HepG2 (cell line): ENCODE data around the gene NAIP. TPM values are rescaled to one million over a fixed set of nuclear protein-coding genes. Genes with fewer than 3 reads are reported as not detected.

ENCODE experiments used
- CEBPG ChIP-seq: IDR thresholded peaks from 2 replicates; pipeline ENCODE4 v1.6.1; 2016
- FOXK1 ChIP-seq: sonication (generic); formaldehyde crosslinking; IDR thresholded peaks from 2 replicates; pipeline ENCODE4 v1.4.0; 2020; ENCODE audit warnings: low read depth, missing genetic modification reagents, borderline replicate concordance
- HDAC6 ChIP-seq: fragments of 200-600 bp; sonication (generic); IDR thresholded peaks from 2 replicates; pipeline ENCODE4 v1.7.0; 2017; ENCODE audit warnings: mild to moderate bottlenecking, antibody characterized with exemption, low read length, low read depth
- HOXA7 ChIP-seq: sonication (generic); formaldehyde crosslinking; IDR thresholded peaks from 2 replicates; pipeline ENCODE4 v1.8.1; 2022; ENCODE audit warnings: mild to moderate bottlenecking, missing genetic modification reagents, moderate library complexity
- MYPOP ChIP-seq: sonication (generic); formaldehyde crosslinking; IDR thresholded peaks from 2 replicates; pipeline ENCODE4 v1.8.1; 2023; ENCODE audit warnings: mild to moderate bottlenecking, moderate library complexity, missing genetic modification reagents
- MZF1 ChIP-seq: sonication (generic); formaldehyde crosslinking; IDR thresholded peaks from 2 replicates; pipeline ENCODE4 v1.8.1; 2023; ENCODE audit warnings: mild to moderate bottlenecking, missing genetic modification reagents, borderline replicate concordance
- NR2F1 ChIP-seq, 2 experiments: fragments of 450-650 bp in 1 of 2; formaldehyde crosslinking in 1 of 2; IDR thresholded peaks; 2 replicates each; pipeline versions ENCODE4 v1.5.0 to v1.6.1; 2016 to 2020; ENCODE audit warnings: mild to moderate bottlenecking in 1 of 2, missing compliant biosample characterization in 1 of 2, missing genetic modification reagents in 1 of 2, moderate library complexity in 1 of 2
- PATZ1 ChIP-seq: sonication (generic); formaldehyde crosslinking; IDR thresholded peaks from 2 replicates; pipeline ENCODE4 v1.4.0; 2020; ENCODE audit warnings: missing genetic modification reagents
- POLR2AphosphoS5 ChIP-seq: IDR thresholded peaks from 2 replicates; pipeline ENCODE4 v1.6.1; 2012; ENCODE audit warnings: low read depth, low read length
- REPIN1 ChIP-seq: sonication (generic); formaldehyde crosslinking; IDR thresholded peaks from 2 replicates; pipeline ENCODE4 v1.8.0; 2022; ENCODE audit warnings: missing genetic modification reagents, low read depth, mild to moderate bottlenecking, borderline replicate concordance
- RXRA ChIP-seq: sonication (generic); formaldehyde crosslinking; IDR thresholded peaks from 2 replicates; pipeline ENCODE4 v1.5.1; 2020; ENCODE audit warnings: missing genetic modification reagents
- SMC3 ChIP-seq: IDR thresholded peaks from 2 replicates; pipeline ENCODE4 v1.6.1; 2011; ENCODE audit warnings: low read length, improper control_type of control experiment
- TBX3 ChIP-seq: fragments of 450-650 bp; IDR thresholded peaks from 2 replicates; pipeline ENCODE4 v1.6.1; 2017; ENCODE audit warnings: antibody characterized with exemption, mild to moderate bottlenecking, inconsistent platforms, borderline replicate concordance
- ZFP1 ChIP-seq: IDR thresholded peaks from 2 replicates; pipeline ENCODE4 v1.6.1; 2016
- ZNF337 ChIP-seq: sonication (generic); formaldehyde crosslinking; IDR thresholded peaks from 2 replicates; pipeline ENCODE4 v1.5.1; 2020; ENCODE audit warnings: missing genetic modification reagents, low read depth, mild to moderate bottlenecking, borderline replicate concordance
- ZNF460 ChIP-seq: sonication (generic); formaldehyde crosslinking; IDR thresholded peaks from 2 replicates; pipeline ENCODE4 v1.5.1; 2020; ENCODE audit warnings: missing genetic modification reagents, mild to moderate bottlenecking, borderline replicate concordance
- ZNF747 ChIP-seq: sonication (generic); formaldehyde crosslinking; IDR thresholded peaks from 2 replicates; pipeline ENCODE4 v1.8.1; 2023; ENCODE audit warnings: missing genetic modification reagents, mild to moderate bottlenecking, borderline replicate concordance
- ZNF75D ChIP-seq: sonication (generic); formaldehyde crosslinking; IDR thresholded peaks from 2 replicates; pipeline ENCODE4 v1.8.1; 2023; ENCODE audit warnings: missing genetic modification reagents, mild to moderate bottlenecking, borderline replicate concordance
- ZNF761 ChIP-seq: sonication (generic); formaldehyde crosslinking; conservative IDR thresholded peaks from 2 replicates; pipeline ENCODE4 v1.4.0; 2020; ENCODE audit warnings: mild to moderate bottlenecking, missing genetic modification reagents
- ZSCAN5A ChIP-seq: sonication (generic); formaldehyde crosslinking; IDR thresholded peaks from 2 replicates; pipeline ENCODE4 v1.8.0; 2022; ENCODE audit warnings: mild to moderate bottlenecking, missing genetic modification reagents, borderline replicate concordance
- polyA plus RNA-seq, 8 experiments: library from polyadenylated mRNA; depleted of rRNA in 3 of 8; stranded (reverse) in 7 of 8; unstranded in 1 of 8; fragments of >200 nt; fragmentation: Illumina TruSeq in 4 of 8; extraction: Trizol in 4 of 8; gene quantifications; 2 replicates each; pipeline versions ENCODE4 v1.2.1 to v1.2.3, GENCODE V29; 2011 to 2016; ENCODE audit warnings: low read depth in 4 of 8, missing spikeins in 1 of 8, mixed read lengths in 1 of 8; ENCODE audit not compliant: insufficient read depth in 1 of 8
- total RNA-seq, 5 experiments: library from RNA; depleted of rRNA; stranded (reverse); fragments of >200 nt; fragmentation: Illumina TruSeq; extraction: Trizol; gene quantifications; 2 replicates each; pipeline ENCODE4 v1.2.3, GENCODE V29; 2016; ENCODE audit warnings: low read depth in 1 of 5
- TF ChIP-seq, protein P1 (sequence below): sonication (generic); formaldehyde crosslinking; IDR thresholded peaks from 2 replicates; pipeline ENCODE4 v1.9.0; 2022; ENCODE audit warnings: low read depth, missing genetic modification reagents
- TF ChIP-seq, protein P2 (sequence below): sonication (generic); formaldehyde crosslinking; conservative IDR thresholded peaks from 2 replicates; pipeline ENCODE4 v1.5.0; 2020; ENCODE audit warnings: missing genetic modification reagents

The NAIP gene
- total and polyA plus RNA-seq, 2 of the 13 experiments (the other 11 are each of a cell fraction or from before 2014, with no cell fraction given) = 4.7 to 6.2 TPM

DNA sequence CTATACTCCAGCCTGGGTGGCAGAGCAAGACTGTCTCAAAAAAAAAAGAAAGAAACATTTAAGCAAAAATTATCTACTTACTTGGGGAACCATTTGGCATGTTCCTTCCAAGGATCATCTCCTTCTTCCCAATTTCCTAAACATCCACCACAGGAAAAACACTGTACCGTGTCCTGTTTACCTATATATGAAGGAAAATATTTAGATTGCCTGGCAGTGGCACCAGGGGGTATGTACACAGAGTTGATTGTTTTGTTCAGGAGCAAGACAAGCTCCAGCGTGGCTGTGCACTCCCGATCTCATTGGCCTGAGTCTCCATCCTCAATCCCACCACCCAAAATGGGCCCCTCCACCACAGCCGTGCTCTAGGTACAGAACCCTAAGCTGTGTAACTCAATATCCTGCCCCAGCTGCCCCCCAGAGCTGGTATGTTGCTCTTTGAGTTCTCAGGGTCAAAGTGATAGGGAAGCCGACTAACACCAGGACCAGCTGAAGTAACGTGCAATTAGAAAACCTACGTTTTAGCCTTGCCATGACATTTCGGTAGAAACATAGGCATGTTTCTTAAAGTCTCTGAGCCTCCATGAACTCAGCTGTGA lies 13.8 kb downstream of the NAIP start (continued):
- 0 out of 2 replicates have a peak, but pooled peaks have one; percentile 25 for TF ChIP-seq MYPOP
- TF ChIP-seq HOXA7 (CRISPR knock-in tag) = no peak
- no peak for TF ChIP-seq ZFP1 (CRISPR knock-in tag)
- no peak for TF ChIP-seq TBX3
- no peak for TF ChIP-seq CEBPG (CRISPR knock-in tag)
- peak; percentile 54; the same call in 1 of the 2 replicates for TF ChIP-seq ZNF747 (CRISPR knock-in tag)
- TF ChIP-seq ZNF75D (CRISPR knock-in tag) = no peak
- no peak for TF ChIP-seq ZNF761 (CRISPR knock-in tag)
- no peak for TF ChIP-seq ZNF460 (CRISPR knock-in tag)
- TF ChIP-seq HDAC6 = no peak
- TF ChIP-seq, protein P1, sequence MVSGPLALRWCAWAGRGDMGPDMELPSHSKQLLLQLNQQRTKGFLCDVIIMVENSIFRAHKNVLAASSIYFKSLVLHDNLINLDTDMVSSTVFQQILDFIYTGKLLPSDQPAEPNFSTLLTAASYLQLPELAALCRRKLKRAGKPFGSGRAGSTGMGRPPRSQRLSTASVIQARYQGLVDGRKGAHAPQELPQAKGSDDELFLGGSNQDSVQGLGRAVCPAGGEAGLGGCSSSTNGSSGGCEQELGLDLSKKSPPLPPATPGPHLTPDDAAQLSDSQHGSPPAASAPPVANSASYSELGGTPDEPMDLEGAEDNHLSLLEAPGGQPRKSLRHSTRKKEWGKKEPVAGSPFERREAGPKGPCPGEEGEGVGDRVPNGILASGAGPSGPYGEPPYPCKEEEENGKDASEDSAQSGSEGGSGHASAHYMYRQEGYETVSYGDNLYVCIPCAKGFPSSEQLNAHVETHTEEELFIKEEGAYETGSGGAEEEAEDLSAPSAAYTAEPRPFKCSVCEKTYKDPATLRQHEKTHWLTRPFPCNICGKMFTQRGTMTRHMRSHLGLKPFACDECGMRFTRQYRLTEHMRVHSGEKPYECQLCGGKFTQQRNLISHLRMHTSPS (CRISPR knock-in tag) = peak; percentile 40; the same call in 1 of the 2 replicates
- TF ChIP-seq FOXK1 (CRISPR knock-in tag) = peak; percentile 37; the same call in 1 of the 2 replicates
- TF ChIP-seq PATZ1 (CRISPR knock-in tag) = peak; percentile 92
- TF ChIP-seq RXRA (CRISPR knock-in tag) = no peak
- no peak for TF ChIP-seq ZNF337 (CRISPR knock-in tag)
- TF ChIP-seq MZF1 (CRISPR knock-in tag) = no peak
- TF ChIP-seq ZSCAN5A (CRISPR knock-in tag) = no peak
- TF ChIP-seq, protein P2, sequence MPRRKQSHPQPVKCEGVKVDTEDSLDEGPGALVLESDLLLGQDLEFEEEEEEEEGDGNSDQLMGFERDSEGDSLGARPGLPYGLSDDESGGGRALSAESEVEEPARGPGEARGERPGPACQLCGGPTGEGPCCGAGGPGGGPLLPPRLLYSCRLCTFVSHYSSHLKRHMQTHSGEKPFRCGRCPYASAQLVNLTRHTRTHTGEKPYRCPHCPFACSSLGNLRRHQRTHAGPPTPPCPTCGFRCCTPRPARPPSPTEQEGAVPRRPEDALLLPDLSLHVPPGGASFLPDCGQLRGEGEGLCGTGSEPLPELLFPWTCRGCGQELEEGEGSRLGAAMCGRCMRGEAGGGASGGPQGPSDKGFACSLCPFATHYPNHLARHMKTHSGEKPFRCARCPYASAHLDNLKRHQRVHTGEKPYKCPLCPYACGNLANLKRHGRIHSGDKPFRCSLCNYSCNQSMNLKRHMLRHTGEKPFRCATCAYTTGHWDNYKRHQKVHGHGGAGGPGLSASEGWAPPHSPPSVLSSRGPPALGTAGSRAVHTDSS (CRISPR knock-in tag) = no peak
- peak; percentile 3; the same call in 1 of the 2 replicates for TF ChIP-seq SMC3
- no peak for TF ChIP-seq REPIN1 (CRISPR knock-in tag)
- 0 out of 4 replicates have a peak, but pooled peaks of 1 of the 2 experiments have one; percentile 31 for TF ChIP-seq NR2F1 (CRISPR knock-in tag; IDR thresholded peaks at IDR 0.05)
- TF ChIP-seq POLR2AphosphoS5 = no peak
